GM12892 (cell line): Measurements from ENCODE around the gene ZMYND12.

Source experiments
- POLR2A ChIP-seq: IDR thresholded peaks from 2 replicates; pipeline ENCODE4 v1.6.1; 2011; ENCODE audit warnings: low read depth, low read length, control low read depth
- POLR2AphosphoS5 ChIP-seq: IDR thresholded peaks from 2 replicates; pipeline ENCODE4 v1.6.1; 2011; ENCODE audit warnings: low read depth, low read length, control low read depth
- TAF1 ChIP-seq: IDR thresholded peaks from 2 replicates; pipeline ENCODE4 v1.6.1; 2011; ENCODE audit warnings: low read depth, mild to moderate bottlenecking, control low read depth, low read length, borderline replicate concordance

GRCh38 chr1:42439940-42440339 lies 15.9 kb downstream of the ZMYND12 start:
- TF ChIP-seq POLR2A (no peak), POLR2AphosphoS5 (no peak), TAF1 (no peak)
